PC-3 (cell line): ENCODE data around the gene ADGRD1. TPM values are rescaled to one million over a fixed set of nuclear protein-coding genes. Genes with fewer than 3 reads are reported as not detected.

Experiments
- ATAC-seq: fragments of 200-7000 bp; cut with Tn5 transposase; 2 replicates; pipeline ENCODE4 v1.9.1; 2020; ENCODE audit warnings: mild to moderate bottlenecking, moderate library complexity
- BruUV-seq: library from RNA; stranded (reverse); fragments of 400-500 nt; replicated peaks from 2 replicates; lab custom pipeline; 2021; lab: Mats Ljungman, UMichigan
- CTCF ChIA-PET: fragments of 300-600 bp; sonication (Branson Sonifier 250); formaldehyde crosslinking; loops from one replicate; lab custom pipeline; 2022; ENCODE audit warnings: antibody characterized with exemption; lab: Charles Lee
- POLR2A ChIA-PET: fragments of 300-600 bp; sonication (Branson Sonifier 250); formaldehyde crosslinking; loops from one replicate; lab custom pipeline; 2022; ENCODE audit warnings: antibody characterized with exemption; ENCODE audit not compliant: unreplicated experiment; lab: Charles Lee
- DNase-seq: peaks from one replicate; pipeline ENCODE4 v3.0.0-alpha.2; 2015
- H2AFZ ChIP-seq: fragments of 300-600 bp; sonication (generic); 2 replicates; pipeline ENCODE4 v1.6.0; 2016; ENCODE audit warnings: antibody characterized with exemption, low read length
- H3F3A ChIP-seq: fragments of 300-600 bp; sonication (generic); one replicate; pipeline ENCODE4 v1.6.0; 2017; ENCODE audit warnings: antibody characterized with exemption, low read length, control low read depth, mild to moderate bottlenecking; ENCODE audit not compliant: unreplicated experiment
- H3K27ac ChIP-seq: fragments of 300-600 bp; sonication (generic); 2 replicates; pipeline ENCODE4 v1.5.1; 2016; ENCODE audit warnings: mild to moderate bottlenecking, low read length
- H3K27me3 ChIP-seq: fragments of 300-600 bp; sonication (generic); 2 replicates; pipeline ENCODE4 v1.6.1; 2016; ENCODE audit warnings: low read length, mixed read lengths
- H3K36me3 ChIP-seq: fragments of 300-600 bp; sonication (generic); 2 replicates; pipeline ENCODE4 v1.6.1; 2016; ENCODE audit warnings: low read depth, mixed run types, low read length, mixed read lengths
- H3K4me1 ChIP-seq: fragments of 300-600 bp; sonication (generic); 2 replicates; pipeline ENCODE4 v1.5.1; 2016; ENCODE audit warnings: low read length; ENCODE audit not compliant: insufficient read depth
- H3K4me2 ChIP-seq: fragments of 300-600 bp; sonication (generic); 2 replicates; pipeline ENCODE4 v1.6.0; 2016; ENCODE audit warnings: low read length
- H3K4me3 ChIP-seq: fragments of 300-600 bp; sonication (generic); 2 replicates; pipeline ENCODE4 v1.5.1; 2016; ENCODE audit warnings: mild to moderate bottlenecking, low read length, mixed read lengths
- H3K79me2 ChIP-seq: fragments of 300-600 bp; sonication (generic); 2 replicates; pipeline ENCODE4 v1.6.1; 2017; ENCODE audit warnings: low read length, mixed read lengths
- H3K9ac ChIP-seq: fragments of 300-600 bp; sonication (generic); 2 replicates; pipeline ENCODE4 v1.6.0; 2016; ENCODE audit warnings: mild to moderate bottlenecking, low read length
- H3K9me2 ChIP-seq: fragments of 300-600 bp; sonication (generic); replicated peaks from 2 replicates; pipeline ENCODE4 v1.6.1; 2016; ENCODE audit warnings: mixed run types, low read length, mixed read lengths
- H3K9me3 ChIP-seq: fragments of 300-600 bp; sonication (generic); 2 replicates; pipeline ENCODE4 v1.6.1; 2016; ENCODE audit warnings: low read length, mixed read lengths
- H4K20me1 ChIP-seq: fragments of 300-600 bp; sonication (generic); 2 replicates; pipeline ENCODE4 v1.6.1; 2016; ENCODE audit warnings: low read length, mixed read lengths
- CTCF ChIP-seq: fragments of 300-600 bp; sonication (generic); conservative IDR thresholded peaks from 2 replicates; pipeline ENCODE4 v1.5.1; 2017; ENCODE audit warnings: antibody characterized with exemption, low read depth, mild to moderate bottlenecking, low read length
- EZH2 ChIP-seq: fragments of 300-600 bp; sonication (generic); IDR thresholded peaks from one replicate; pipeline ENCODE4 v1.6.1; 2017; ENCODE audit warnings: antibody characterized with exemption, mild to moderate bottlenecking, low read length; ENCODE audit not compliant: unreplicated experiment
- EZH2phosphoT487 ChIP-seq: fragments of 300-600 bp; sonication (generic); IDR thresholded peaks from 2 replicates; pipeline ENCODE4 v1.6.1; 2018; ENCODE audit warnings: mild to moderate bottlenecking, antibody characterized with exemption, low read length, borderline replicate concordance
- intact Hi-C: fragments of 100-400 bp; cut with micrococcal nuclease; formaldehyde crosslinking; loops from 2 replicates; pipeline ENCODE4 v1.9.0; 2023
- total RNA-seq: library from RNA; depleted of rRNA; stranded (reverse); fragments of >200 nt; gene quantifications from 2 replicates; pipeline ENCODE4 v1.2.3, GENCODE V29; 2014

The ADGRD1 gene
- total RNA-seq, 1 experiment from 2014 or later, result 0.18 TPM

- Histone ChIP-seq H3K4me3 (no peak overlapping the region), H3K27me3 (peaks cover 64% of the 10 kb centered on the region), H3K27ac (no peak overlapping the region), H3K36me3 (no peaks in the 10 kb centered on the region), H4K20me1 (no peaks in the 10 kb centered on the region), H2AFZ (no peak overlapping the region), H3F3A (no peaks in the 10 kb centered on the region), H3K9me2 (no peaks in the 10 kb centered on the region), H3K9ac (no peak overlapping the region), H3K4me2 (no peak overlapping the region), H3K9me3 (no peaks in the 10 kb centered on the region), H3K4me1 (peaks cover under 1% of the 10 kb centered on the region), H3K79me2 (no peaks in the 10 kb centered on the region)
- DNase-seq (no peak), ATAC-seq (no peak)
- POLR2A ChIA-PET, result no interaction called here
- BruUV-seq, result no TSS peak
- intact Hi-C loops, result no loop called here
- CTCF ChIA-PET, result no interaction called here
- TF ChIP-seq EZH2phosphoT487 (no peak), CTCF (no peak), EZH2 (no peak)
These were observed 134.4 kb downstream of the ADGRD1 start for GRCh38 chr12:131087991-131088700.

- intact Hi-C loops, result no loop called here
- H3K9me2 ChIP-seq, result no peaks in the 10 kb centered on the region
- no peaks in the 10 kb centered on the region for H3K9me3 ChIP-seq
- TF ChIP-seq EZH2 (no peak), CTCF (no peak), EZH2phosphoT487 (no peak)
- no TSS peak for BruUV-seq
- no peaks in the 10 kb centered on the region for H3K36me3 ChIP-seq
- H3K4me3 ChIP-seq, result no peak overlapping the region
- no peak for ATAC-seq
- no peaks in the 10 kb centered on the region for H3K79me2 ChIP-seq
- H3K27me3 ChIP-seq, result peaks cover 57% of the 10 kb centered on the region
- H3F3A ChIP-seq, result no peaks in the 10 kb centered on the region
- ChIA-PET CTCF (no interaction called here), POLR2A (no interaction called here)
- DNase-seq, result no peak
- peaks cover 8% of the 10 kb centered on the region for H3K4me1 ChIP-seq
- H3K27ac ChIP-seq, result no peak overlapping the region
- no peak overlapping the region for H2AFZ ChIP-seq
- no peaks in the 10 kb centered on the region for H4K20me1 ChIP-seq
- H3K9ac ChIP-seq, result no peak overlapping the region
- no peak overlapping the region for H3K4me2 ChIP-seq
These were observed 135.2 kb downstream of the ADGRD1 start for GRCh38 chr12:131088701-131089530.
